Upper lobe of right lung (tissue), 1 donor: ENCODE data around the gene NAT9. TPM values are rescaled to one million over a fixed set of nuclear protein-coding genes. Genes with fewer than 3 reads are reported as not detected.

Experiments used
- ATAC-seq: fragments of 200-7000 bp; cut with Tn5 transposase; one replicate; pipeline ENCODE4 v1.9.1; 2020; ENCODE audit warnings: mild to moderate bottlenecking, moderate library complexity
- DNase-seq: peaks from one replicate; pipeline ENCODE4 v3.0.0-alpha.2; 2020
- H3K27ac ChIP-seq: fragments of 200-600 bp; one replicate; pipeline ENCODE4 v1.8.0; 2022
- H3K27me3 ChIP-seq: fragments of 200-600 bp; one replicate; pipeline ENCODE4 v1.8.0; 2022; ENCODE audit warnings: mild to moderate bottlenecking
- H3K36me3 ChIP-seq: fragments of 200-600 bp; one replicate; pipeline ENCODE4 v1.8.0; 2022
- H3K4me1 ChIP-seq: fragments of 200-600 bp; one replicate; pipeline ENCODE4 v1.8.0; 2022
- H3K4me3 ChIP-seq: fragments of 200-600 bp; one replicate; pipeline ENCODE4 v1.8.0; 2022; ENCODE audit warnings: mild to moderate bottlenecking
- H3K9me3 ChIP-seq: fragments of 200-600 bp; one replicate; pipeline ENCODE4 v1.8.0; 2022
- CTCF ChIP-seq: fragments of 200-600 bp; IDR thresholded peaks from one replicate; pipeline ENCODE4 v1.8.0; 2022; ENCODE audit warnings: antibody characterized with exemption
- intact Hi-C: fragments of 100-400 bp; cut with DNase I; formaldehyde crosslinking; loops from one replicate; pipeline ENCODE4 v1.11.0; 2022
- total RNA-seq: library from RNA; stranded (reverse); fragmentation: NEBNext Ultra II Directional; extraction: Animal tissue kit (Norgen Biotek cat#: 25700); gene quantifications from one replicate; pipeline ENCODE4 v1.2.1, GENCODE V29; 2021
- donor health status: DM: no; HTN: yes; CAD: no; lungs with severe emphysema.

Gene NAT9
- total RNA-seq, 1 donor from 2014 or later = 40.8 TPM

- intact Hi-C loops = no loop called here
- no peak for DNase-seq
These were observed 31.8 kb upstream of the NAT9 start for GRCh38 chr17:74807925-74808324.

GRCh38 chr17:74807441-74807840, 31.3 kb upstream of the NAT9 start:
- Histone ChIP-seq H3K36me3 (no peaks in the 10 kb centered on the region), H3K9me3 (no peaks in the 10 kb centered on the region), H3K4me1 (peaks cover 3% of the 10 kb centered on the region), H3K27me3 (no peaks in the 10 kb centered on the region), H3K27ac (no peak overlapping the region), H3K4me3 (no peak overlapping the region)
- DNase-seq = no peak
- TF ChIP-seq CTCF = no peak
- intact Hi-C loops = no loop called here
- ATAC-seq = no peak

More at GRCh38 chr17:74807925-74808324, 31.8 kb upstream of the NAT9 start:
- no peak for ATAC-seq
- Histone ChIP-seq H3K27me3 (no peaks in the 10 kb centered on the region), H3K4me3 (no peak overlapping the region), H3K4me1 (peaks cover 8% of the 10 kb centered on the region), H3K27ac (no peak overlapping the region), H3K9me3 (no peaks in the 10 kb centered on the region), H3K36me3 (no peaks in the 10 kb centered on the region)
- TF ChIP-seq CTCF = no peak

GRCh38 chr17:74806334-74806733, 30.2 kb upstream of the NAT9 start:
- no peaks in the 10 kb centered on the region for H3K4me1 ChIP-seq
- no peak overlapping the region for H3K27ac ChIP-seq
- peaks cover 5% of the 10 kb centered on the region for H3K36me3 ChIP-seq
- H3K4me3 ChIP-seq = no peak overlapping the region
- no peak for TF ChIP-seq CTCF
- intact Hi-C loops = no loop called here
- no peaks in the 10 kb centered on the region for H3K9me3 ChIP-seq
- ATAC-seq (no peak), DNase-seq (no peak)
- no peaks in the 10 kb centered on the region for H3K27me3 ChIP-seq

GRCh38 chr17:74805591-74805991, 29.4 kb upstream of the NAT9 start:
- peaks cover 11% of the 10 kb centered on the region for H3K36me3 ChIP-seq
- no peak overlapping the region for H3K4me3 ChIP-seq
- intact Hi-C loops = no loop called here
- no peak for TF ChIP-seq CTCF
- H3K9me3 ChIP-seq = no peaks in the 10 kb centered on the region
- DNase-seq (no peak), ATAC-seq (no peak)
- H3K4me1 ChIP-seq = no peaks in the 10 kb centered on the region
- no peak overlapping the region for H3K27ac ChIP-seq
- H3K27me3 ChIP-seq = no peaks in the 10 kb centered on the region

- Histone ChIP-seq H3K36me3 (peaks cover 14% of the 10 kb centered on the region), H3K27ac (no peak overlapping the region), H3K27me3 (no peaks in the 10 kb centered on the region), H3K9me3 (no peaks in the 10 kb centered on the region), H3K4me1 (no peaks in the 10 kb centered on the region), H3K4me3 (no peak overlapping the region)
- DNase-seq = no peak
- intact Hi-C loops = no loop called here
- peak; percentile 27 for ATAC-seq
- TF ChIP-seq CTCF = no peak
These were observed 28.5 kb upstream of the NAT9 start for GRCh38 chr17:74804683-74805082.

GRCh38 chr17:74803971-74804370, 27.8 kb upstream of the NAT9 start:
- H3K27ac ChIP-seq = no peak overlapping the region
- H3K9me3 ChIP-seq = no peaks in the 10 kb centered on the region
- ATAC-seq = no peak
- H3K36me3 ChIP-seq = peaks cover 21% of the 10 kb centered on the region
- DNase-seq = no peak
- intact Hi-C loops = no loop called here
- no peaks in the 10 kb centered on the region for H3K27me3 ChIP-seq
- TF ChIP-seq CTCF = no peak
- H3K4me1 ChIP-seq = no peaks in the 10 kb centered on the region
- no peak overlapping the region for H3K4me3 ChIP-seq
